C4-2B (cell line): ENCODE data around the gene TTLL3.

Source experiments
- ZFX ChIP-seq: fragments of 450-650 bp; IDR thresholded peaks from 2 replicates; pipeline ENCODE4 v1.6.1; 2017
- TF ChIP-seq, protein P1 (sequence below): fragments of 450-650 bp; conservative IDR thresholded peaks from 2 replicates; pipeline ENCODE4 v1.5.1; 2017; ENCODE audit warnings: mild to moderate bottlenecking

DNA sequence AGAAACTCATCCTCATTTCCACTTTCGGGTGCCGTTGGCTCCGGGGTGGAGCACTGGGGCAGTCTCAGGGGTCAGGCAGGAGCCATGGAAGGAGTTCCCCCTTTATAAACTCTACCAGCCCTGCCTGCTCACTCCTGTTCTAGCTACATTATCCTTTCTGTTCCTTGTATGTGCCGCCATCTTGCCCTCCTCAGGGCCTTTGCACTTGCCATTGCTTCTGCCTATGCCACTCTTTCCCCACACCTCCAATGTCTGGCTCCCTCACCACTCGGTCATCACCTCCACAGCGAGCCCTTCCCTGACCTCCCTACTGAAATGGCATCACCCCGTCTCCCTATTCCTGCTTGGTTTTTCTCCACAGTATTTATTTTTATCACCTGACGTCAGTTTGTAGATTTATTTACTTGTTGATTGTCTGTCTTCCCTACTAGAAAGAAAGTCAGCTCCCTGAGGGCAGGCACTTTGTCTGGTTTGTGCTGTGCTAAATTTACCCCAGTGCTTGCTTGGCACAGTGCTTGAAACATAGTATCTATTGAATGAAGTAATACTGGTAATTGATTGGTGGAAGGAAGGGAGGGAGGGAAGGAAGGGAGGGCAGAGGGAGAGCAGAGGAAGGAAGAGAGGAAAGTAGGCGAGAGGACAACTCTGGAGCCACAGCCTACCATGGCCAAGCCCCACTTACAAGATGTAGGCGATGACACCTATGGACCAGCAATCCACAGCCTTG, 49.1 kb upstream of the TTLL3 start:
- TF ChIP-seq, protein P1, sequence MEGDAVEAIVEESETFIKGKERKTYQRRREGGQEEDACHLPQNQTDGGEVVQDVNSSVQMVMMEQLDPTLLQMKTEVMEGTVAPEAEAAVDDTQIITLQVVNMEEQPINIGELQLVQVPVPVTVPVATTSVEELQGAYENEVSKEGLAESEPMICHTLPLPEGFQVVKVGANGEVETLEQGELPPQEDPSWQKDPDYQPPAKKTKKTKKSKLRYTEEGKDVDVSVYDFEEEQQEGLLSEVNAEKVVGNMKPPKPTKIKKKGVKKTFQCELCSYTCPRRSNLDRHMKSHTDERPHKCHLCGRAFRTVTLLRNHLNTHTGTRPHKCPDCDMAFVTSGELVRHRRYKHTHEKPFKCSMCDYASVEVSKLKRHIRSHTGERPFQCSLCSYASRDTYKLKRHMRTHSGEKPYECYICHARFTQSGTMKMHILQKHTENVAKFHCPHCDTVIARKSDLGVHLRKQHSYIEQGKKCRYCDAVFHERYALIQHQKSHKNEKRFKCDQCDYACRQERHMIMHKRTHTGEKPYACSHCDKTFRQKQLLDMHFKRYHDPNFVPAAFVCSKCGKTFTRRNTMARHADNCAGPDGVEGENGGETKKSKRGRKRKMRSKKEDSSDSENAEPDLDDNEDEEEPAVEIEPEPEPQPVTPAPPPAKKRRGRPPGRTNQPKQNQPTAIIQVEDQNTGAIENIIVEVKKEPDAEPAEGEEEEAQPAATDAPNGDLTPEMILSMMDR = no peak
- no peak for TF ChIP-seq ZFX
